ENCODE results near the gene COL23A1. TPM values are rescaled to one million over a fixed set of nuclear protein-coding genes. Genes with fewer than 3 reads are reported as not detected.

COL23A1 gene
- total and polyA plus RNA-seq, 2 of the 13 experiments (the other 11 are each of a cell fraction or from before 2014, with no cell fraction given), result not detected

GRCh38 chr5:178630475-178630930, 40.3 kb upstream of the COL23A1 start (continued):
- TF ChIP-seq HNF1A (IDR thresholded peaks at IDR 0.05; ENCODE audit: low read depth), result no peak
- peak; percentile 30; the same call in 1 of the 2 replicates for TF ChIP-seq HNF1A (CRISPR knock-in tag; IDR thresholded peaks at IDR 0.05; ENCODE audit: borderline replicate concordance)
- TF ChIP-seq ASH2L (IDR thresholded peaks at IDR 0.05; ENCODE audit: insufficient read length, low read depth, low read length), result peak; percentile 78
- no peak for TF ChIP-seq RARG (CRISPR knock-in tag; IDR thresholded peaks at IDR 0.05; ENCODE audit: low read depth)
- TF ChIP-seq MXI1 (IDR thresholded peaks at IDR 0.05; ENCODE audit: borderline replicate concordance, low read depth, low read length), result peak; percentile 20; the same call in 1 of the 3 replicates
- peak; percentile 58 for TF ChIP-seq GFI1 (CRISPR knock-in tag; IDR thresholded peaks at IDR 0.05; ENCODE audit: borderline replicate concordance)
- TF ChIP-seq ZNF597 (CRISPR knock-in tag; IDR thresholded peaks at IDR 0.05), result no peak
- peak; percentile 78; the same call in 1 of the 2 replicates for TF ChIP-seq CEBPB (IDR thresholded peaks at IDR 0.05; ENCODE audit: borderline replicate concordance, low read depth, low read length)
- peak; percentile 89 for TF ChIP-seq HMG20A (CRISPR knock-in tag; IDR thresholded peaks at IDR 0.05; ENCODE audit: borderline replicate concordance)
- TF ChIP-seq ELF1 (CRISPR knock-in tag; IDR thresholded peaks at IDR 0.05), result 0 out of 2 replicates have a peak, but pooled peaks have one; percentile 27
- peak; percentile 52 for TF ChIP-seq KAT8 (CRISPR knock-in tag; IDR thresholded peaks at IDR 0.05)
- peak; percentile 87 for TF ChIP-seq HOXA9 (CRISPR knock-in tag; IDR thresholded peaks at IDR 0.05; ENCODE audit: borderline replicate concordance)
- TF ChIP-seq TCF7L2 (IDR thresholded peaks at IDR 0.05; ENCODE audit: low read depth, low read length), result peak; percentile 66
- peak; percentile 25 to 41; a peak in 2 of 4 replicates for TF ChIP-seq HMGXB4 (CRISPR knock-in tag; IDR thresholded peaks at IDR 0.05; ENCODE audit: borderline replicate concordance in 1 of 2, low read depth in 1 of 2)
- TF ChIP-seq ARID5B (CRISPR knock-in tag; IDR thresholded peaks at IDR 0.05), result peak; percentile 94
- TF ChIP-seq RXRB (CRISPR knock-in tag; IDR thresholded peaks at IDR 0.05; ENCODE audit: borderline replicate concordance), result peak; percentile 82
- peak; percentile 88 for TF ChIP-seq SAP130 (CRISPR knock-in tag; IDR thresholded peaks at IDR 0.05; ENCODE audit: low read depth)
- peak; percentile 73; the same call in 1 of the 2 replicates for TF ChIP-seq GATA4 (IDR thresholded peaks at IDR 0.05; ENCODE audit: borderline replicate concordance, low read depth)
